Activated T-helper 1 cell treated with anti-CD3 and anti-CD28 coated beads, Interleukin-12 subunit alpha, Interleukin-12 subunit beta, Interleukin-2, Interleukin-4 antibody, amounts not matched to agents 30 ng/mL and 10 ng/mL and 1 ng/mL, durations not matched to agents 14 hours and 24 hours and 36 hours (primary cell): ENCODE measurements around the gene EIF4G3. TPM values are rescaled to one million over a fixed set of nuclear protein-coding genes. Genes with fewer than 3 reads are reported as not detected.

ENCODE experiments used
- DNase-seq: peaks from one replicate; pipeline ENCODE4 v3.0.0; 2021; ENCODE audit warnings: low spot score
- H3K27ac Mint-ChIP-seq: one replicate; pipeline ENCODE4 v1.8.0; 2021; ENCODE audit warnings: mild to moderate bottlenecking, mixed read lengths
- H3K27me3 Mint-ChIP-seq: one replicate; pipeline ENCODE4 v1.8.0; 2022; ENCODE audit warnings: mild to moderate bottlenecking, moderate library complexity, mixed read lengths; ENCODE audit not compliant: insufficient read depth
- H3K36me3 Mint-ChIP-seq: one replicate; pipeline ENCODE4 v1.8.0; 2021; ENCODE audit warnings: low read depth, mixed read lengths
- H3K4me1 Mint-ChIP-seq: one replicate; pipeline ENCODE4 v1.8.0; 2021; ENCODE audit warnings: low read depth, mixed read lengths
- H3K4me3 Mint-ChIP-seq: one replicate; pipeline ENCODE4 v1.8.0; 2021; ENCODE audit warnings: mild to moderate bottlenecking, moderate library complexity, mixed read lengths
- H3K9me3 Mint-ChIP-seq: one replicate; pipeline ENCODE4 v1.8.0; 2021; ENCODE audit warnings: mixed read lengths
- intact Hi-C: fragments of 100-400 bp; cut with micrococcal nuclease; formaldehyde crosslinking; loops from one replicate; pipeline ENCODE4 v1.15.1; 2024
- total RNA-seq: library from RNA; stranded (reverse); gene quantifications from 2 replicates; pipeline ENCODE4 v1.2.3, GENCODE V29; 2022

Gene EIF4G3
- total RNA-seq, 1 donor from 2014 or later: 67.5 TPM

GRCh38 chr1:20887246-20887645 is 289.5 kb downstream of the EIF4G3 start:
- no peak overlapping the region for H3K27ac Mint-ChIP-seq
- H3K4me3 Mint-ChIP-seq: no peak overlapping the region
- no peaks in the 10 kb centered on the region for H3K4me1 Mint-ChIP-seq
- no peaks in the 10 kb centered on the region for H3K9me3 Mint-ChIP-seq
- H3K36me3 Mint-ChIP-seq: peaks cover 5% of the 10 kb centered on the region
- intact Hi-C loops: no loop called here
- DNase-seq: no peak
- H3K27me3 Mint-ChIP-seq: no peaks in the 10 kb centered on the region

- H3K4me3 Mint-ChIP-seq: no peak overlapping the region
- H3K9me3 Mint-ChIP-seq: no peaks in the 10 kb centered on the region
- H3K27me3 Mint-ChIP-seq: no peaks in the 10 kb centered on the region
- DNase-seq: no peak
- no peak overlapping the region for H3K27ac Mint-ChIP-seq
- H3K36me3 Mint-ChIP-seq: peaks cover 5% of the 10 kb centered on the region
- H3K4me1 Mint-ChIP-seq: no peaks in the 10 kb centered on the region
- intact Hi-C loops: no loop called here
These were observed 291.6 kb downstream of the EIF4G3 start for GRCh38 chr1:20885121-20885520.

- H3K9me3 Mint-ChIP-seq: no peaks in the 10 kb centered on the region
- H3K4me3 Mint-ChIP-seq: no peak overlapping the region
- intact Hi-C loops: no loop called here
- no peaks in the 10 kb centered on the region for H3K27me3 Mint-ChIP-seq
- no peak for DNase-seq
- H3K4me1 Mint-ChIP-seq: no peaks in the 10 kb centered on the region
- H3K36me3 Mint-ChIP-seq: peaks cover 7% of the 10 kb centered on the region
- H3K27ac Mint-ChIP-seq: no peak overlapping the region
These were observed 292.2 kb downstream of the EIF4G3 start for GRCh38 chr1:20884513-20884912.

- Mint-ChIP-seq H3K27me3 (no peaks in the 10 kb centered on the region), H3K9me3 (no peaks in the 10 kb centered on the region), H3K27ac (no peak overlapping the region), H3K36me3 (peaks cover 9% of the 10 kb centered on the region), H3K4me1 (no peaks in the 10 kb centered on the region), H3K4me3 (no peak overlapping the region)
- no peak for DNase-seq
- intact Hi-C loops: no loop called here
These were observed 292.9 kb downstream of the EIF4G3 start for GRCh38 chr1:20883766-20884165.

GRCh38 chr1:20882837-20883236 is 293.9 kb downstream of the EIF4G3 start:
- DNase-seq: no peak
- Mint-ChIP-seq H3K4me3 (no peak overlapping the region), H3K27me3 (no peaks in the 10 kb centered on the region), H3K4me1 (no peaks in the 10 kb centered on the region), H3K27ac (no peak overlapping the region), H3K9me3 (no peaks in the 10 kb centered on the region), H3K36me3 (peaks cover 16% of the 10 kb centered on the region)
- intact Hi-C loops: no loop called here

GRCh38 chr1:20878799-20879198 is 297.9 kb downstream of the EIF4G3 start:
- peaks cover 6% of the 10 kb centered on the region for H3K4me1 Mint-ChIP-seq
- no peaks in the 10 kb centered on the region for H3K27me3 Mint-ChIP-seq
- intact Hi-C loops: no loop called here
- peaks cover 17% of the 10 kb centered on the region for H3K36me3 Mint-ChIP-seq
- DNase-seq: no peak
- H3K4me3 Mint-ChIP-seq: no peak overlapping the region
- no peak overlapping the region for H3K27ac Mint-ChIP-seq
- H3K9me3 Mint-ChIP-seq: no peaks in the 10 kb centered on the region

DNA sequence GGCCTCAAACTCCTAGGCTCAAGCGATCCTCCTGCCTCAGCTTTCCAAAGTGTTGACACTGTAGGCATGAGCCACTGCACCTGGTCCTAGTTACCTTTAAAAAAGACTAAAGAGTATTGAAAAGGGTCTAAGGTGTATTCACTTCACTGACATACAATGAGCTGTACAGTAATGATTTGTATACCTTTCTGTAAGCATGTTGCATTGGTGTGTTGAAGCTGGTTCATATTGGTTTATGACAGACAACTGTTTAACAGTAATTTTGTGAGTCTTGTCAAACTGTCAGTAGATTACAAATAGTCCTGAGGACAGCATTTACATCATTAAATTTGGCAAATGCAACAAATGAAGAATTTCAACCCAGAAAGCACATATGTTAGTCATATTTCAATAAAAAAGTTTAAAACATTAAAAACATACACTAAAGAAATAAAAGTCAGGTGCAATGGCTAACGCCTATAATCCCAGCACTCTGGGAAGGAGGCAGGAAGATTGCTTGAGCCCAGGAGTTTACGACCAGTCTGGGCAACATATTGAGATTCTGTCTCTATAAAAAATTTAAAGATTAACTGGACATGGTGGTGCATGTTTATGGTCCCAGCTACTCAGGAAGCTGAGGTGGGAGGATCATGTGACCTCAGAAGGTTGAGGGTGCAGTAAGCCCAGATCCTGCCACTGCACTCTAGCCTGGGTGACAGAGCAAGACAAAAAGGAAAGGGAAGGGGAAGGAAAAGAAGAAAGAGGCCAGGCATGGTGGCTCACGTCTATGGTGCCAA is 301.3 kb downstream of the EIF4G3 start:
- DNase-seq: no peak
- H3K36me3 Mint-ChIP-seq: peaks cover 16% of the 10 kb centered on the region
- H3K27me3 Mint-ChIP-seq: no peaks in the 10 kb centered on the region
- no peak overlapping the region for H3K27ac Mint-ChIP-seq
- H3K4me3 Mint-ChIP-seq: no peak overlapping the region
- H3K4me1 Mint-ChIP-seq: peaks cover 13% of the 10 kb centered on the region
- H3K9me3 Mint-ChIP-seq: no peaks in the 10 kb centered on the region
- intact Hi-C loops: no loop called here

GRCh38 chr1:20873311-20873710 is 303.4 kb downstream of the EIF4G3 start:
- intact Hi-C loops: no loop called here
- peaks cover 13% of the 10 kb centered on the region for H3K36me3 Mint-ChIP-seq
- H3K4me3 Mint-ChIP-seq: no peak overlapping the region
- no peaks in the 10 kb centered on the region for H3K27me3 Mint-ChIP-seq
- H3K9me3 Mint-ChIP-seq: no peaks in the 10 kb centered on the region
- peaks cover 13% of the 10 kb centered on the region for H3K4me1 Mint-ChIP-seq
- H3K27ac Mint-ChIP-seq: no peak overlapping the region
- DNase-seq: no peak

- Mint-ChIP-seq H3K36me3 (peaks cover 10% of the 10 kb centered on the region), H3K9me3 (no peaks in the 10 kb centered on the region), H3K4me3 (no peak overlapping the region), H3K27ac (no peak overlapping the region), H3K27me3 (no peaks in the 10 kb centered on the region), H3K4me1 (peaks cover 13% of the 10 kb centered on the region)
- intact Hi-C loops: no loop called here
- no peak for DNase-seq
These were observed 305.3 kb downstream of the EIF4G3 start for GRCh38 chr1:20871419-20871818.

GRCh38 chr1:20870718-20871117 is 306.0 kb downstream of the EIF4G3 start:
- Mint-ChIP-seq H3K27ac (no peak overlapping the region), H3K4me1 (peaks cover 13% of the 10 kb centered on the region), H3K36me3 (peaks cover 10% of the 10 kb centered on the region), H3K27me3 (no peaks in the 10 kb centered on the region), H3K4me3 (no peak overlapping the region), H3K9me3 (no peaks in the 10 kb centered on the region)
- intact Hi-C loops: no loop called here
- no peak for DNase-seq

GRCh38 chr1:20868263-20868662 is 308.4 kb downstream of the EIF4G3 start:
- H3K27ac Mint-ChIP-seq: no peak overlapping the region
- H3K4me1 Mint-ChIP-seq: peaks cover 6% of the 10 kb centered on the region
- intact Hi-C loops: no loop called here
- DNase-seq: no peak
- H3K36me3 Mint-ChIP-seq: peaks cover 13% of the 10 kb centered on the region
- no peak overlapping the region for H3K4me3 Mint-ChIP-seq
- H3K9me3 Mint-ChIP-seq: no peaks in the 10 kb centered on the region
- H3K27me3 Mint-ChIP-seq: no peaks in the 10 kb centered on the region

GRCh38 chr1:20867847-20868246 is 308.9 kb downstream of the EIF4G3 start:
- intact Hi-C loops: no loop called here
- peaks cover 13% of the 10 kb centered on the region for H3K36me3 Mint-ChIP-seq
- no peak overlapping the region for H3K27ac Mint-ChIP-seq

GRCh38 chr1:20867062-20867461 is 309.6 kb downstream of the EIF4G3 start:
- no peak overlapping the region for H3K27ac Mint-ChIP-seq
- no peaks in the 10 kb centered on the region for H3K27me3 Mint-ChIP-seq
- H3K4me3 Mint-ChIP-seq: no peak overlapping the region
- H3K9me3 Mint-ChIP-seq: no peaks in the 10 kb centered on the region
- intact Hi-C loops: no loop called here
- DNase-seq: no peak
- peaks cover 14% of the 10 kb centered on the region for H3K36me3 Mint-ChIP-seq
- H3K4me1 Mint-ChIP-seq: peaks cover 6% of the 10 kb centered on the region

More at GRCh38 chr1:20867847-20868246, 308.9 kb downstream of the EIF4G3 start:
- Mint-ChIP-seq H3K27me3 (no peaks in the 10 kb centered on the region), H3K4me3 (no peak overlapping the region), H3K9me3 (no peaks in the 10 kb centered on the region), H3K4me1 (peaks cover 6% of the 10 kb centered on the region)
- no peak for DNase-seq

- Mint-ChIP-seq H3K36me3 (peaks cover 20% of the 10 kb centered on the region), H3K9me3 (no peaks in the 10 kb centered on the region), H3K4me1 (no peaks in the 10 kb centered on the region), H3K27me3 (no peaks in the 10 kb centered on the region), H3K27ac (no peak overlapping the region), H3K4me3 (no peak overlapping the region)
- DNase-seq: no peak
- intact Hi-C loops: no loop called here
These were observed 311.7 kb downstream of the EIF4G3 start for GRCh38 chr1:20865001-20865400.
